Subcutaneous adipose tissue (tissue), 4 donors: ENCODE data around the gene DLG3. TPM values are rescaled to one million over a fixed set of nuclear protein-coding genes. Genes with fewer than 3 reads are reported as not detected.
A peak's percentile ranks its signal among the peaks of the same experiment; 100 is the strongest.

Source experiments
- CTCF ChIP-seq: fragments of 450-650 bp; IDR thresholded peaks from one replicate; pipeline ENCODE4 v1.5.1; 2016; ENCODE audit warnings: low read depth, mild to moderate bottlenecking, control low read depth, antibody characterized with exemption, moderate library complexity
- small RNA-seq: library from RNA; depleted of rRNA; stranded (forward); fragments of <200 nt; gene quantifications from one replicate; pipeline ENCODE3, GENCODE V24; 2016
- total RNA-seq, 4 donors: library from RNA; depleted of rRNA; stranded (reverse); fragments of >200 nt; gene quantifications; one replicate each; pipeline ENCODE4 v1.1.0, GENCODE V29; 2016

DLG3 gene
- total RNA-seq, 4 donors from 2014 or later = 2.5 to 3.3 (median 2.6) TPM

GRCh38 chrX:70552130-70552704, 107.6 kb downstream of the DLG3 start:
- no peak for TF ChIP-seq CTCF

GRCh38 chrX:70553516-70553915, 108.9 kb downstream of the DLG3 start:
- no peak for TF ChIP-seq CTCF

GRCh38 chrX:70554081-70554480, 109.4 kb downstream of the DLG3 start:
- no peak for TF ChIP-seq CTCF

- no peak for TF ChIP-seq CTCF
Measured at GRCh38 chrX:70554523-70554922, 109.9 kb downstream of the DLG3 start.

- no peak for TF ChIP-seq CTCF
Measured at GRCh38 chrX:70554948-70555347, 110.3 kb downstream of the DLG3 start.

Small RNA genes lying within 50 kb of the gene (small RNA-seq; reads per million reads assigned to genes)
- not detected for gene RNU4-81P
- 4.2 reads per million, percentile 72 among the genes with 10 or more reads in this experiment for gene RNY4P23

Other genes with a start within 250 kb of the DLG3 start
- not detected for gene AWAT1, start 210.2 kb upstream of the DLG3 start, total RNA-seq
- 1 to 10 TPM in 1 of 4 donors, under 1 TPM in 2, not detected in 1; 0.51 to 2.1 (median 0.75) TPM for gene P2RY4, start 184.6 kb upstream of the DLG3 start, total RNA-seq
- gene ARR3, start 176.5 kb upstream of the DLG3 start, total RNA-seq = not detected
- not detected for gene RAB41, start 162.7 kb upstream of the DLG3 start, total RNA-seq
- gene PDZD11, start 154.9 kb upstream of the DLG3 start, total RNA-seq = 10 to 100 TPM; 19.4 to 30.7 (median 29.6) TPM
- 1 to 10 TPM in 1 of 4 donors, under 1 TPM in 2, not detected in 1; 0.16 to 1.9 (median 0.88) TPM for gene KIF4A, start 154.7 kb upstream of the DLG3 start, total RNA-seq
- not detected for gene GDPD2, start 21.5 kb upstream of the DLG3 start, total RNA-seq